GM18508 (cell line): ENCODE results near the gene DOK5.

Source experiments
- ATAC-seq: cut with Tn5 transposase; IDR thresholded peaks from one replicate; pipeline ENCODE4 v1.9.1; 2021; ENCODE audit warnings: moderate number of reproducible peaks; ENCODE audit not compliant: insufficient read depth, unreplicated experiment

The DOK5 gene

GRCh38 chr20:54554006-54554405, 78.6 kb downstream of the DOK5 start:
- no peak for ATAC-seq

GRCh38 chr20:54555150-54555549, 79.8 kb downstream of the DOK5 start:
- ATAC-seq, result no peak

DNA sequence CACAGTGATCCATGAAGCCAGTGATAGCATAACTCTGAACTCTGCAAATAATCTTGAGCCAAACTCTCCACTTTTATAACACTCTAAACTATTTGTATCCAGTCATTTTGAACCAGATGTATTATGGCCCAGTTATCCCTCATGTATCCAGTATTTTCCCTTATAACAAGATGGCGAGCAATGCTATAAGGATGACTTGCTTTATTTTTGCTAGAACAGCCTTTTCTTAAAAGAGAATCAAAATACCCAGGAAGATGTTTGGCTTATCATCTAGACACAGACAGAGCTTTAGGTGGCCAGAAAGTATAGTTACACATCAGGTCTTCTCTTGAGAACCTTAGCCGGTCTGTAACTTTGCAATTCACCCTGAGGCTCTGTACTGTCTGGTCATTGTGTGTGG, 81.0 kb downstream of the DOK5 start:
- no peak for ATAC-seq

- no peak for ATAC-seq
These were observed 82.6 kb downstream of the DOK5 start for GRCh38 chr20:54557806-54558590.

GRCh38 chr20:54559890-54560289, 84.5 kb downstream of the DOK5 start:
- ATAC-seq, result no peak

- ATAC-seq, result no peak
These were observed 85.0 kb downstream of the DOK5 start for GRCh38 chr20:54560357-54560756.

- no peak for ATAC-seq
These were observed 89.9 kb downstream of the DOK5 start for GRCh38 chr20:54565255-54565654.

- ATAC-seq, result no peak
These were observed 90.8 kb downstream of the DOK5 start for GRCh38 chr20:54566031-54566688.

DNA sequence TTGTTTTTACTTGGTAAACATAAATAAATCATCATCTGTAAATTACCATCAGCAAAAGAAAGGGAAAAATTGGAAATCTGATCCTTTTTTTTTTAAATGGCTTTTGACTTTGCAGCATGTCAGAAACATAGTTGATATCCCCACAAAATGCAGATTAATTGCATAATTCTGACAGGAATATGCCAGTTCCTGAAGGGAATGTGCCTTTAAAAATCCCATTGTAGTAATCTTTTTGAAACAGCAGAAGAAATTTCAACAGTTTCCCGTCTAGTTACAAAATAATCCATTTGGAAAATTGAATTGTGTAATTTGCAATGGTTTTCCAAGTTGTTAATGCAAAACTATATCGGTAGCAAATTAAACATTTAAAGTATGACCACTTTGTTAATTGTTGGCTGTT, 95.2 kb downstream of the DOK5 start:
- ATAC-seq, result no peak

DNA sequence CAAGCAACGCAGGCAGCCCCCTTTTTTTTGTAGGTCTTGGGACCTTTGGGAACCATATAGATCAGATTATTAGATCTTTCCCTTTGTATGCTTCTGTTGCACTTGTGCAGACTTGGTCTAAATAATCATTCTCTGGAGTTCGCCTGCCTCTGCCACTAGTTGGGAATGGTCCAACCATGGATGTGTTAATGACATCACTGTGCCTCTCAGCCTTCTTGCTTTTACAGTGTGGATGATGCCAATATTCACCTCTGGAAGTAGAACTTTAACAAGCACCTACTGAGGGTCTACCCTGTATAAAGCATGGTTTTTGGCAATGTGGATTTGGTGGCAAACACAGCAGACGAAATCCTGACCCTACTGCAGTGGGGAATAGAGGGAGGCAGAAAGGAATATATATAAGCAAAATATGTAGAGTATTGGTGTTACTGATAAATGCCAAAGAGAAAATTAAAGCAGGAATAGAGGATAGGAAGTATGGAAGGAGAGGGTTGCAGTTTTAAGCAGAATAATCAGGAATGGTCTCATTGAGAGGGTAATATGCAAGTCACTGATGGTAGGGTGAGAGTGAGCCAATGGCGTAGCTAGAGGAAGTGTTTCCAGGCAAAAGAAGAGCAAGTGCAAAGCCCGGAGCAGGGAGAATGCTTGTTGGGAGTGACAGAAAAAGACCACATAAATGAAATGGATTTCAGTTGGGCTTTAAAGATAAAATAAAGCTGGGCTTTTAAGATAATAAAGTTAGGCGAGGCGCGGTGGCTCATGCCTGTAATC, 97.5 kb downstream of the DOK5 start:
- ATAC-seq, result no peak

DNA sequence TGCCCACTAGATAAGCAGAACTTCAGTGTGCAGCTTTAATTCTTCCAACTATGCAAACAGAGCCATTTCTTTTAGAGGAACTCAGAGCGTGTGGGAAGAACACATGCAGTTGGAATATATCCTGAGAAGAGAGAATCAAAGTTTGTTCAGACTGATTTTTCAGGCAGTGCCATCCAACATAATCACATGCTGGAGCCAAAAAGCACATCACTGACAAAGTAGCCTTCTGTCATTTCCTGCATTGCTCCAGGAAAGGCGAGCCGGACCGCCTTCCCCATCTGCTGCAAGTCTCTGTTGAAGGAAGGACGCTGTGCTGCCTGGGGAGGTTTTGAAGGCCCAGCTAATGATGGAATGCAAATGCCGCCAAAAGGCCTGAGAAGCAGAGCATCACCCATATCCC, 98.4 kb downstream of the DOK5 start:
- no peak for ATAC-seq

GRCh38 chr20:54576518-54576917, 101.1 kb downstream of the DOK5 start:
- ATAC-seq, result no peak

DNA sequence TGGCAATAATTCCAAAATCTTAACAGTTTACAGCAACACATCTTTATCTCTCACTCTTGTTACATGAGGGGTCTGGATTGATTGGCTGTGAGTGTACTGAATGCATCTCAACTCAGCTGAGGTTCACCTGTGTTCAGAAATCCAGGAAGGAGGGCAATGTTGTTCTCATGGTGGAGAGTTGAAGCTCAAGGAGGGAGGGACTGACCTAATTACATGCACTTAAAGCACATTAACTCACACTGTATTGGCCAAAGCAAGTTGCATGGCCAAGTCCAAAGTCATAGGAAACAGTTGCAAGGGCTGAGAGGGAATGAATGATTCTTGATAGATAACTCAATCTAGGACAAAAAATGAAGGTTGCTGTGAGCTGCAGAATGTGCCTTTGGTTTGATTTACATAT, 102.2 kb downstream of the DOK5 start:
- ATAC-seq, result no peak

GRCh38 chr20:54585217-54585616, 109.8 kb downstream of the DOK5 start:
- no peak for ATAC-seq

- ATAC-seq, result no peak
These were observed 112.0 kb downstream of the DOK5 start for GRCh38 chr20:54587408-54587807.

- ATAC-seq, result no peak
These were observed 114.1 kb downstream of the DOK5 start for GRCh38 chr20:54589402-54590030.

DNA sequence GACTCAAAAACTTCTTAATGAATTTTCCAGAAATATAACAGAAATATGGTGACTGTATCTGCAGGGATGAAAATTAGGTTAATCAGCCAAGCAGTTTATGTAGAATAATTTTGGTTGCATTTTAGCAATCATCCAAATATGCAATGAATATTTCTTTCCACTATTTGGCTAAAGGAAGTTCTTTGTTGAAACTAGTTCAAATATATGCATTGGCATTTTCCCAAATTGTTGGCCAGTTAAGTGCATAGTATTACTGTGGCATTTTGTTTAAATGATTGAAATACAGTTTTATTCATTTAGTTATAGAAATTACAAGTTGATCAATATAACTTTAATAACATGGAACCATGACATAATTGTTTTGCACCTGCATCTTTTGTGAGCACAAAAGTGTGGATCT, 115.5 kb downstream of the DOK5 start:
- no peak for ATAC-seq

DNA sequence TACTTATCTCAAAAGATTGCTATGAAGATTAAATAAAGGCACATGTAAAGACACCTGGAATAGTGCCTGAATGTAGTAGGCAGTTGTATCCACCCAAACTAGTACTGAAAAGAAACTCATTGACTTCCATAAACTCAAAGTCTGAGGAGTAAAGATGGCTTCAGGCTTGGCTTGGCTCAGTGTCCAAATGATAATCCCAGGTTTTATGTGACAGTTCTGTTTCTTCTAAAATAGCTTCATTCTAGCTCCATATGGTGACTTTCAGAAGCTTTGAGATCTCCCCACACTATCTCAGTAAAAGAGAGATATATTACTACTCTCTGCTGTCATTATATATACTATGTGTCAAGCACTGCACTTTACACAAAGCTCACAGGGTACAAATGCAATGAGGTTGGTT, 121.3 kb downstream of the DOK5 start:
- ATAC-seq, result no peak

GRCh38 chr20:54598352-54598751, 123.0 kb downstream of the DOK5 start:
- ATAC-seq, result no peak

GRCh38 chr20:54600634-54601033, 125.2 kb downstream of the DOK5 start:
- no peak for ATAC-seq
